ENCODE results near the gene CLEC18B. TPM values are rescaled to one million over a fixed set of nuclear protein-coding genes. Genes with fewer than 3 reads are reported as not detected.
"Not testable (repeated sequence)": the region's sequence is repeated elsewhere in the genome, so short reads cannot be mapped to it uniquely, and the experiment has no call there.

CLEC18B gene
- polyA plus RNA-seq, 6 donors from 2014 or later: not detected

DNA sequence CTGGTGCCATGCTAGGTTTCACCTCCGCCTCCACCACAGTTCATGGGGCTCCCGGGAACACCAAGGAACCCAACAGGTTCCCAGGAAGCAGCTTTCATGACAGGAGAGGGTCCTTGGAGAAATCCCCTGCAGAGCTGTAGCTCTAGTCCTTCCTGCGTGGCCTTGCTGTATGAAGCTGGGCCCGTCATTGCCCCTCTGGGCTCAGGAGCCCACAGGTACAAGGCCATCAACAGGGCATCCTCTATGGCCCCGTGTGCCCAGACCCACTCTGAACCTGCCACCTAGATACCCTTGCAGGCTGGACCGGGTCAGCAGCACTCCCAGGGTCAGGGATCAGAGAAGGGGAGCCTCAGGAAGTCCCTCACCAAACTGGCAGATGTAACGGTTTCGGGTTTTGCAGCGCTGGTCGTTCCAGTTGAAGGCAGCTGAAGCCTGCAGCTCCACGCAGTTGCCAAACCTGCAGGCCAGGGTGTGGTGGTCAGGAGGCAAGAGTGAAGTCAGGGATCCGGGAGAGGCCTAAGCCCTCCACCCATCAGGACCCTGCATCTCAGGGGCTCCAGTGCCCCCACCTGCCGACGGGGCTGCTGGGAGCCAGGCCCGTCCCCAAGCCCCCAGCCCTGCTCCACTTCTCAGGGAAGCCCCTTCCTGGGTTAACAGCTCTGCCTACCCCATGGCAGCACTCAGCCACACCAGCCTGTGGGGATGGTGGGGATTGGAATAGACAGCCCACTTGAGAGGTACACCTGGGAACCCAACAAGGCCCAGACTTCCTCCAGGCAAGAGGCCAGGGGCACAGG lies 11.9 kb downstream of the CLEC18B start:
- not testable (repeated sequence) for H3K27ac Mint-ChIP-seq; H3K4me1 Mint-ChIP-seq; H3K27me3 Mint-ChIP-seq; DNase-seq; H3K4me3 Mint-ChIP-seq; H3K36me3 Mint-ChIP-seq; ATAC-seq (ENCODE audit: low read depth in 2 of 2); H3K9me3 Mint-ChIP-seq

GRCh38 chr16:74407362-74407705 lies 13.9 kb downstream of the CLEC18B start:
- not testable (repeated sequence) for H3K4me1 Mint-ChIP-seq

GRCh38 chr16:74406600-74407361 lies 14.5 kb downstream of the CLEC18B start:
- H3K4me3 Mint-ChIP-seq, H3K4me1 Mint-ChIP-seq, H3K9me3 Mint-ChIP-seq, H3K27me3 Mint-ChIP-seq, H3K27ac Mint-ChIP-seq, H3K36me3 Mint-ChIP-seq: not testable (repeated sequence)
- DNase-seq: peak; percentile 29
- ATAC-seq (ENCODE audit: low read depth in 2 of 2): peak; percentile 72 to 79

More at GRCh38 chr16:74407362-74407705, 13.9 kb downstream of the CLEC18B start:
- not testable (repeated sequence) for H3K27ac Mint-ChIP-seq, H3K9me3 Mint-ChIP-seq, H3K36me3 Mint-ChIP-seq, H3K27me3 Mint-ChIP-seq, DNase-seq
- ATAC-seq (ENCODE audit: low read depth in 2 of 2): peak in 1 of 2 donors; percentile 7
- peak overlapping the region in 5 of 8 donors; percentile 22 to 86 (median 69) for H3K4me3 Mint-ChIP-seq

DNA sequence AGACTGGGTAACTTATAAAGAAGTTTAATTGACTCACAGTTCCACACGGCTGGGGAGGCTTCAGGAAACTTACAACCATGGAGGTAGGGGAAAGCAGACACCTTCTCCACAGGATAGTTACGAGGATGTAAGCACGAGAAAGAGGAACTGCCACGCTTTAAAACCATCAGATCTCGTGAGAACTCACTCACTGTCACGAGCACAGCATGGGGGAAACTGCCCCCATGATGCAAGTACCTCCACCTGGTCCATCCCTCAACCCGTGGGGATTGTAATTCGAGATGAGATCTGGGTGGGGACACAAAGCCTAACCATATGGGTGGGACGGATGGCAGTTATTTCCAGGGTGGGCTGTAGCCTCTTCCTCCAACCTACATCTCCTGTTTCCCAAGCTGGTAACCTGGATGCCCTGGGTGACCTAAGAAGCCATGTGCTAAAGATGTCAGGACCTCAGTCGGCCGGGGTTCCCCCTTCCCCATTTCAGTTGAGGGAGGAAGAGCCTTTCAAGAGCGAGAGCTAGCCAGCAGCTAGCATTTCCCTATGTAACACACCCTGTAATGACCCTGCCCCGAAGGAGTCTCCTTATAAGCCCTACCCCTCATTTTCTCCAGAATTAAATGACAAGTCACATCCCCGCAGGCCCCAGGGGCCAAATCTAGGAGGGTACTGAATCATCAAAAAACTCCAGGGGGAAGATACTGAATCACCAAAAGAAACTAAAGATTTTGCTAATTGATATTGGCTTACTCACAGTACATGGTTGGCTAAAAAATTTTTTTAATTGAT lies 16.9 kb downstream of the CLEC18B start:
- not testable (repeated sequence) for H3K9me3 Mint-ChIP-seq, DNase-seq, H3K36me3 Mint-ChIP-seq, H3K27ac Mint-ChIP-seq, H3K27me3 Mint-ChIP-seq, H3K4me3 Mint-ChIP-seq, H3K4me1 Mint-ChIP-seq
- peak in 1 of 2 donors; percentile 17 for ATAC-seq (ENCODE audit: low read depth in 2 of 2)

DNA sequence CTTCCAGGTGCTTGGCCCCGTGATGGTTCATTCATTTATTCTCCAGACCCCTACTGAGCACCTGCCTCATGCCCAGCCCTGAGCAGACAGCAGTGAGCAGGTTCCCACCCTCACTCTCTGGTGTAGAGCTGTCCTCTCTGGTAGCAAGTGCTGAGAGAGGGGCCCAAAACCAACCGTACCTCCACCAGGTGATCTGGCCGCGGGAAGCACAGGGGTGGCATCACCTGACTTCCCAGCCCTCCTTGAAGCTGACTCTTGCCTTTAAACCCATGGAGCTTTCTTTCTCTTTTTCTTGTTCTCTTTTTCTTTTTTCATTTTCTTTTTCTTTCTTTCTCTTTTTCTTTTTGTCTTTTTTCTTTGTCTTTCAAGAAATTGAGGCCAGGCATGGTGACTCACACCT lies 21.0 kb downstream of the CLEC18B start:
- ATAC-seq (ENCODE audit: low read depth in 2 of 2); H3K36me3 Mint-ChIP-seq; H3K9me3 Mint-ChIP-seq; H3K4me1 Mint-ChIP-seq; H3K27me3 Mint-ChIP-seq; H3K4me3 Mint-ChIP-seq; DNase-seq: not testable (repeated sequence)
- peak overlapping the region in 2 of 6 donors; percentile 40 to 87 for H3K27ac Mint-ChIP-seq

- H3K27ac Mint-ChIP-seq; H3K4me3 Mint-ChIP-seq; H3K4me1 Mint-ChIP-seq; H3K36me3 Mint-ChIP-seq; H3K27me3 Mint-ChIP-seq; ATAC-seq (ENCODE audit: low read depth in 2 of 2); H3K9me3 Mint-ChIP-seq; DNase-seq: not testable (repeated sequence)
These were observed 22.9 kb downstream of the CLEC18B start for GRCh38 chr16:74398212-74398895.

DNA sequence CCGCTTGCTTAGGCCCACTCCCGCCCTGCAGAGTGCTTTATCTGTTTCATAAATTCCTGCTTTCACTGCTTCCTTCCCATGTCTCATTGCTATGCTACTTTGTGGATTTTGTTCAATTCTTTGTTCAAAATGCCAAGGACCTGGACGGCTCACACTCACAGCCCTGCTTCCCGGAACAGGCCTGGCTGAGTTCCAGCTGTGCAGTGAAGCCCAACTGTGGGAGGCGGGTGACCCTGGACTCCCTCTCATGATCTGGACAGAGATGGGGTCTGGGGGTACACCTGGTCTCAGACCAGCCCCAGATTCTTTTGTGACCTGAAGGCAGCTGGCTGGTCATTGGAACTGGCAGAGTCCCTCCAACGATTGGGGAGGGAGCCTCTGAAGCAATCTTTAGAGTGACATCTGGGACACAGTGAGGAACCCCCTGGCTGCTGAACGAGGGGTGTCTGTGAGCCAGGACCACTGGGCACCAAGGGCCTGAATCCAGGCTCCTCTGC lies 24.7 kb downstream of the CLEC18B start:
- not testable (repeated sequence) for H3K4me1 Mint-ChIP-seq; H3K36me3 Mint-ChIP-seq; H3K27me3 Mint-ChIP-seq; H3K9me3 Mint-ChIP-seq; DNase-seq; H3K27ac Mint-ChIP-seq; H3K4me3 Mint-ChIP-seq; ATAC-seq (ENCODE audit: low read depth in 2 of 2)

- DNase-seq; H3K36me3 Mint-ChIP-seq; H3K4me3 Mint-ChIP-seq; H3K4me1 Mint-ChIP-seq; ATAC-seq (ENCODE audit: low read depth in 2 of 2); H3K27ac Mint-ChIP-seq; H3K9me3 Mint-ChIP-seq: not testable (repeated sequence)
- peaks cover 0 to 11% (median 3%) of the 10 kb centered on the region in 3 donors for H3K27me3 Mint-ChIP-seq
These were observed 26.7 kb downstream of the CLEC18B start for GRCh38 chr16:74394604-74395003.

GRCh38 chr16:74394131-74394530 lies 27.1 kb downstream of the CLEC18B start:
- H3K36me3 Mint-ChIP-seq; H3K9me3 Mint-ChIP-seq; DNase-seq; H3K4me1 Mint-ChIP-seq; ATAC-seq (ENCODE audit: low read depth in 2 of 2); H3K27ac Mint-ChIP-seq; H3K4me3 Mint-ChIP-seq: not testable (repeated sequence)
- H3K27me3 Mint-ChIP-seq: peaks cover 0 to 11% (median 3%) of the 10 kb centered on the region in 3 donors

DNA sequence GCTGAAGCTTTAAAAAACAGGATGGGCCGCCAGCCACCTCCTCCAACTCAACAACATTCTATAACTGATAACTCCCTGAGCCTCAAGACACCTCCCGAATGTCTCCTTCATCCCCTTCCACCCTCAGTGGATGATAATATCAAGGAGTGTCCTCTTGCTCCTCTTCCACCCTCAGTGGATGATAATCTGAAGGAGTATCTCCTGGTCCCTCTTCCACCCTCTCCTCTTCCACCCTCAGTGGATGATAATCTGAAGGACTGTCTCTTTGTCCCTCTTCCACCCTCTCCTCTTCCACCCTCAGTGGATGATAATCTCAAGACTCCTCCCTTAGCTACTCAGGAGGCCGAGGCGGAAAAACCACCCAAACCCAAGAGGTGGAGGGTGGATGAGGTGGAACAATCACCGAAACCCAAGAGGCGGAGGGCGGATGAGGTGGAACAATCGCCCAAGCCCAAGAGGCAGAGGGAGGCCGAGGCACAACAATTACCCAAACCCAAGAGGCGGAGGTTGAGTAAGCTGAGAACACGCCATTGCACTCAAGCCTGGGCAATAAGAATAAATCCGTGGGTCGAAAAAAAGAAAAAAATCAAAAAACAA lies 29.7 kb downstream of the CLEC18B start:
- not testable (repeated sequence) for H3K4me3 Mint-ChIP-seq; H3K27me3 Mint-ChIP-seq; H3K36me3 Mint-ChIP-seq; H3K4me1 Mint-ChIP-seq; DNase-seq; ATAC-seq (ENCODE audit: low read depth in 2 of 2); H3K9me3 Mint-ChIP-seq
- peak overlapping the region in 1 of 6 donors; percentile 3 for H3K27ac Mint-ChIP-seq

DNA sequence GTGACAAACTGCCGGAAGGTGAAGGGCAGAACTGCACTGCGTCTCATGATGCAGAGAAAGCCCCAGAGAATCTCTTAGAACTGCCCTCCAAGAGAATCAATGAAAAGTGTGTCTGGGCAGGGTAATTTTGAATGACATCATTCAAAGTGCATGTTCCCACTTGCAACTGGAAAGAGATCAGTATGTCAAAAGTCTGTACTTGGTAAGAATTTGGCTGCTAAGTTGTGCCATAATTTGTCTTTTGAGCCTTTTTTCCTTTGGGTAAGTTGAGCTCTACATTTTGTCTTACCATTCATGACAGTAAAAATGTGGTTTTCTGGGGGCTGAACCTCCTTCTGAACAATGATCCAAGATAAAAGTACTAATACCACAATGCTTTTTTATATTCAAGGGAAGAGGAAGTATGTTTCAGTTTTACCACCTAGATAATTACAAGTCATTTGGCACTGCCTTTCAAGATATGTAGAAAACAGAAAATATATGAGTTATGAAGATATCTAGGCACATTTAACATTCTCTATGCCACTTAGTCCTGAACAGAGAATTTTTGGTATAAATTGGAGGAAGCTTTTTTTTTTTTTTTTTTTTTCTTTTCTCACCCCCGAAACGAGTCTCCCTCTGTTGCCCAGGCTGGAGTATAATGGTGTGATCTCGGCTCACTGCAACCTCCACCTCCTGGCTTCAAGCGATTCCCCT lies 38.8 kb downstream of the CLEC18B start:
- not testable (repeated sequence) for H3K27me3 Mint-ChIP-seq; DNase-seq; ATAC-seq (ENCODE audit: low read depth in 2 of 2); H3K27ac Mint-ChIP-seq; H3K4me1 Mint-ChIP-seq; H3K36me3 Mint-ChIP-seq; H3K4me3 Mint-ChIP-seq; H3K9me3 Mint-ChIP-seq

- not testable (repeated sequence) for H3K9me3 Mint-ChIP-seq; H3K36me3 Mint-ChIP-seq; H3K4me3 Mint-ChIP-seq; ATAC-seq (ENCODE audit: low read depth in 2 of 2); DNase-seq; H3K27me3 Mint-ChIP-seq; H3K4me1 Mint-ChIP-seq
- peak overlapping the region in 1 of 6 donors; percentile 88 for H3K27ac Mint-ChIP-seq
These were observed 47.5 kb downstream of the CLEC18B start for GRCh38 chr16:74373847-74374184.
